ENCODE results near the gene SCP2.

Gene SCP2

DNA sequence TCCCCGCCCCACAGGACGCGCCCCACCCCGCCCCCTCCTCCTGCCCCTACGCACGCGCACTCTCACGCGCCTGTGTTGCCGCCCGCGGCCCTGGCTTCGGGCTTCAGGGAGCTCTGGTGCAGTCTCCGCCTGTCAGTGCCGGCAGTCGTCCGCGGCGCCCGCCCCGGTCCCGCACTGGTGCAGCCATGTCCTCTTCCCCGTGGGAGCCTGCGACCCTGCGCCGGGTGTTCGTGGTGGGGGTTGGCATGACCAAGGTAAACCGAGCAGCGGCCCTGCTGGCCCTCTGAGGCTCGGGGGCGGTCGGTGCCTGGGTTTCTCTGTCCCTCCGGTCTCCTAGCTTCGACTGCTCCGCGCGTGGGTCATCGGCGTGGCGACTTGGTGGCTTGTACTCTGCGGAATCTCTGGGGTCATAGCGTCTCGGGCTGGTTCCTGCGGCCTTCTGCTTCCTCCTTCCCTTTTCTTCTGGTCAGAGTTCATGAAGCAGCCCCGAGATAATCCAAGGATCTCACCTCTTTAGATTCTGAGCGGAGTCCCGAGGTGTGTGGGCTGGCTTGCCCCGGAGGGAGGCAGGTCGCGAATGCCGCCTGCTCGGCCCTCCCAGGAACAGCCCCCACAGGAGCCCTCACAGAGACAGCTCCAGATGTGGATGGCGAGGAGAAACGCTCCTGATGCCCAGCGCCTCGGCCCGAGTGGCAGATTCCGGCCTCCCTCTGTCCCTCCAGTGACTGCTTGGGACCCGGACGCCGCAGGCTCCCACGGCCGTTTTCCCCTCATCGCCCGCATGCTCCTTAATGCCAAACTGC, at the start of gene SCP2:
Gene SCP2, plus strand, starts transcription at position 65 of the 803 bp plus-strand sequence. Its CDS starts 121 bp downstream, at position 186.
- peak; percentile 65 for DNase-seq

DNA sequence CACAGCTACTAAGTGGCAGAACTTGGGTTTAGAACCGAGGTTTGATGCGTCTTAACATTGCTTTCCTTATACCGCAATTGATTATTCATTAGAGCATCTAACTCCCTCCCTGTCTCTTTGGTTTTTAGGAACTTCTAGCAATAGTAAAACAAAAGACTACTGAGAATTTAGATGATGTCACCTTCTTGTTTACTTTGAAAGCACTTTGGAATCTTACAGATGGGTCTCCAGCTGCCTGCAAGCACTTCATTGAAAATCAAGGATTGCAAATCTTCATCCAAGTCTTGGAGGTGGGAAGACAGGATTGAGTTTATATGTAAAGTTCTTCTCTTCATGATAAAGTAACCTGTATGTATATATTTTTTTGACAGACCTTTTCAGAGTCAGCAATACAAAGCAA, 49.5 kb upstream of the SCP2 start:
- no peak for DNase-seq

DNA sequence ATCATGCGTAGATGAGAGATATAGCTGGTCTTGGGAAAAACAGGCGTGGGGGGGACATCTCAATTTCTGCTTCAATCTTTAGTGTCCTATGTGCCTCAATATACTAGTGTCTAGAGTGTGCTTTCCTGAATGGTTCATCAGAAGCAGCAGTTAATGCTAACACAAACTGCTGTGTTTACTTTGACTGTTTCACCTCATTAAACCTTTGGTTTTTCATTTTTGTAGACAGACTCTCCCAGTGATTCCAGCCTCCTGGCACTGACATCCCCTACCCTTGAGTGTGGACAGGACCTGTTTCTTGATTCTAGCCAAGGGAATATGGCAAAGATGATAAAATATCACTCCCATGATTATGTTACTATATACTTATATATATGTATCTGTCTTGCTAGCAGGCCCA, 46.9 kb upstream of the SCP2 start:
- no peak for DNase-seq

DNA sequence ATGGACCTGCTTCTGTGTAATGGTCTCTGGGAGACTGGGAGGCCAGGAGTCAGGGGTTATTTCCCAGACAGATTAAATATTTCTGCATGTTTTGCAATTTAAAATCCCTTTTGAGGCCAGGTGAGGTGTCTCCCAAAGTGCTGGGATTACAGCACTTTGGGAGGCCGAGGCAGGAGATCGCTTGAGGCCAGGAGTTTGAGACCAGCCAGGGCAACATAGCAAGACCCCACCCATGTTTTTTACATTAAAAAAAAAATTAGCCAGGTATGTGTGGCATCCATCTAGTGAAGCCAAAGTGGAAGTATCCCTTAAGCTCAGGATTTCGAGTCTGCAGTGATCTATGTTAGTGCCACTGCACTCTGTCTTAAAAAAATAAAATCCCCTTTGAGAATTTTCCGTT, 39.6 kb upstream of the SCP2 start:
- no peak for DNase-seq

- DNase-seq: no peak
These were observed 34.5 kb upstream of the SCP2 start for GRCh38 chr1:52892424-52893215.

- no peak for DNase-seq
These were observed 27.6 kb upstream of the SCP2 start for GRCh38 chr1:52899445-52899894.

- no peak for DNase-seq
These were observed 26.7 kb upstream of the SCP2 start for GRCh38 chr1:52900402-52900801.

DNA sequence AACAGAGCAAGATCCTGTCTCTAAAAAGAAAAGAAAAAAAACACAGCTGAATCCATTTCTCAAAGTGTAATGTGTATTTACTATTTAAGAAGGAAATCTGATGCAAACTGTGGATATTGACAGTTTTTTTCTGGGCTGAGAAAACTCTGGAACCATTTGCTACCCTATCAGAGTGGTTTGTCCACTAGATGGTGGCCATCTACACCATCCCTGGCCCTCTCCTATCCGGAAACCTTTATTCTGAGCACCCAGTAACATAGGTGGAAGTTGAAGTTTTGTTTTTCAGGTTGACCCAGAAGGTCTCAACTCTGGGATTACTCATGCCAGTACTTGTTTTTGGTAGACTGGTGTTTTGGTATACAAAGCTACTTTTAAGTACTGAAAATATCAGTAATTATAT, 25.7 kb upstream of the SCP2 start:
- DNase-seq: no peak

DNA sequence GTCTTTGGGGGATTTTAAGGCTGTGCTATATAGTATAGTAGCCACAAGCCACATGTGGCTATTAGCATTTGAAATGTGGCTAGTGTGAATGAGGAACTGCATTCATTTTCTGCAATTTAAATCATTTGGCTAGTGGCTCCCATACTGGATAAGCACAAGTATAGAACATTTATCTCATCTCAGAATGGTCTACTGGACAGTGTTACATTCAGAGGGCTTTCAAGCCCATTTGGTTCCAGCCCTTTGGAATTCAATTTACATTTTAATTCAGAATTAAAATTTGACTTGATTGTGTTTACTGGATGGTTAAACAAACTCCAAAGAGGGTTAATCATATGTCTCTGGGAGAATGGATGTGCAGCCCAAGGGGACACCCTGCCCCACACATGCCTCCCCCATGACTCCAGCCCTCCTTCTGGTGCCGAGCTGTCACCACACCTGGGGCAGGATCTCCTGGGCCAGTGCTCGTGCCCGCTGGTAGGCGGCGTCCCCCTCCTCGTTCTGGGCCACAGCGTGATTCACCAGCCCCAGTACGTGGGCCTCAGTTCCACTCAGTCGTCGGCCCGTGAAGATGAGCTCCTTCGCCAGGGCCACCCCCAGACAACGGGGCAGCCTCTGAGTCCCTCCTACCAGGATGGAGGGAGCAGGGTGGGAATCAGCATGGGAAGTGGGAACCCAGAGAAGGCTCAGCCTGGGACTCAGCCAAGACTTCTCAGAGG, 22.7 kb upstream of the SCP2 start:
- DNase-seq: no peak

DNA sequence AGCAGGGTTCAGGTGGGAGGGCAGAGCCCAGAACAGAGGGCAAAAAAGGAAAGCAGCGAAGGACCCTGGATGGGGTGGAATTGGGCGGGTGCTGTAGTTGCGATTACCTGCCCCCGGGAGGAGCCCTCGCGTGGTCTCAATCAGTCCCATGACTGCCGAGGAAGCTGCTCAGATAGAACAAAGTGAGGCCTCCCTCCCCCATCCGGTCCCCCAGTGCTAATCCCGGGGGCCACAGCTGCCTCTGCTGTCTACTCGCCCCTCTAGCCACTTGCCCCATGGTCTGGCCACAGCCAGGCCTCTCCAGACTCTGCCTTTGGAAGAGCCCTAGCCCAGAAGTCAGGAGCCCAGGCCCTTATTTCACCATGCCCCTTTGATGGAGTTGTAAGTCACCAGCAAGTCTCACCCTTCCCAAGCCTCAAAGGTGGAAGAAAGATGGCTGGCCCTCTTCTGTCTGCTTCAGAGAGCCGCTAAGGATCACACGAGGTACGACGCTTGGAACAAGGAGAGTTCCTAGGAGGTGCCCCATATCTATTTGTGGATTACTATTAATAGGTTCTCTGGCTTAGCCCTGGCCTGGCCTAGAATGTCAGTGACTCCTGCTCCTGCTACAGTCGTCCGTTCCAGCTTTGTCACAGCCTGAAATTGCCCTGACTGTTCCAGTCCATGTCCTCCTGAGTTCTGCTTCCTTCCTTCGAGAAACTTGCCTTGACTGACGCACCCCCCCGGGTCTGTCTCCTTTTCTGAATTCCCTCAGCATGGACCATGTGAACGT, 22.0 kb upstream of the SCP2 start:
- DNase-seq: peak; percentile 25

GRCh38 chr1:52906135-52906603, 20.9 kb upstream of the SCP2 start:
- DNase-seq: no peak

DNA sequence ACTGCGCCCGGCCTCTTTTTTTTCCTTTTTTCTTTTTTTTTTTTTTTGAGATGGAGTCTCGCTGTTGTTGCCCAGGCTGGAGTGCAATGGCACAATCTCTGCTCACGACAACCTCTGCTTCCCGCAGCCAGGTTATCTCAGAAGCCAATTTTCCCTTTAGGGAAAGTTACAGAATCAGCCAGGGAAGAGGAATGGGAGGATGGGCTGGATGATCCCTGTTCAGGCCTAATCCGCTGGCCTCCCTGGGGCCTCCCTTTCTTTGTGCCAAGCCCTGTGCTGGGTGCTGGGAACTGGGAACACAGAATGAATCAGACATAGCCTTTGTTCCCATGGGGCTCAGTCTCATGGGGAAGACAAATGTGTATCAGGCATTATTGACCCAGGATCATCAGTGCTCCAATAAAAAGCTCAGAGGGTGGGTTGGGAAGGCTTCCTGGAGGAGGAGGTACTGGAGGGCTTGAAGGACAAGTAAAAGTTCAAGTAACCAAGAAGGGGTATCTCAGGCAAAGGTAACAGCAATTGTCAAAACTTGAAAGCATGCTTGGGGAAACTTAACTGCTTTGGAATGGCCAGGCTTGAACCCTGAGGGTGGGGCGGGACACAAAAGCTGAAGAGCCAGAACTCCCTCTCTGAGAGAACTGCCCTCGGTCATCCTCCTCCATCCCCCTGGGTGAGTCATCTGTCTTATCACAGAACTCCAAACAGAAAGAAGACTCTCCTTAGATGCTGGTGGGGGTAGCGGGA, 19.8 kb upstream of the SCP2 start:
- no peak for DNase-seq

- DNase-seq: no peak
These were observed 19.3 kb upstream of the SCP2 start for GRCh38 chr1:52907812-52908153.

- DNase-seq: no peak
These were observed 15.5 kb upstream of the SCP2 start for GRCh38 chr1:52911541-52911940.

DNA sequence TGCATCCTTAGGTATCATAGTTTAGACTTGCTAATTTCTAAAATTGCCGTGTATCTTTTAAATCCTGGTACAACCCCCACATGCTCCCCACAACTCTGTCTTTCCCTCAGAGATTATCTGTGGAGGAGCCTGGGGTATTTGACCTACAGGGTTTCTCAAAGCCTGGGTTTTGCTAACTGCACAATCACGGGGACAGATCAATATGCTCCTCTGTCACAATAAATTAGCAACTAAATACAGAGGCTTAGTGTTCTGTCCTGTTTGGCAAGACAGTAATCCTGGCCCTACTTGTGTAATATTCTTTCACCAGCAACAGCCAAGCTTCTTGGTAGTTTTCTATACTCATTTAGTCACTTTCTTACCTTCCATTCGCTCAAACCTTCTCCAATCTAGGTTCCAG, 14.1 kb upstream of the SCP2 start:
- no peak for DNase-seq

DNA sequence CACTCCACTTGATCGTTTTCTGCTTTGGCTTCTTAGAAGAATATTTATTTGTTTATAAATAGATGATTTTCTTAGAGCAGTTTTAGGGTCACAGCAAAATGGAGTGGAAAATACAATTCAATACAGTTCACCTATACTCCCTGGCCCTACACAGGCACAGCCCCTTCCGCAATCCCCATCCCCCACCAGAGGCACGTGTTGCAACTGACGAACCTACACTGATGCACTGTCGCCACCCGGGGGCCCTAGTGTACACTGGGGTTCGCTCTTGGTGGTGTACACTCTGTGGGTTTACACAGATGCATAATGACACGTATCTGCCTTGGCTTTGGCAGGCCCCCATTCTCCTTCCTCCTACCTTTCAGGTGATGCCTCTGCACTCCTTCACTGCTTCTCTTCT, 13.5 kb upstream of the SCP2 start:
- DNase-seq: no peak

DNA sequence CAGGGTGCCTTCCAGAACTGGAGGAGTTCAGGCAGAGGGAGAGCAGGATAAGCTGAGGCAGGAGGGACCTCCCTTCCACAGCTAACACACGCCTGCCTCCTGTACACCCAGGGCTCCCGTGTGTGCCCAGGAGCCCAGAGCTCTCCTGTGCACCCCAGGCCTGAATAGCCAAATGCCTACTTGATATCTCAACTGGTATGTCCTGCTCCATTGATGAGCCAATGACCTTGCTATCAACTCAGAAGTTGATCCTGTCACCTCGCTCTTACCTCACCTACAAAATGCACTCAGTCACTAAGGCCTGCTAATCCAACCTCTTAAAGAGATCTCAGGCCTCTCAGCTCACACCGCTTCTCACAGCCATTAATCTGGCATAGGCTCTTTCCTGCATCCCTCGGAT, 12.6 kb upstream of the SCP2 start:
- DNase-seq: no peak

DNA sequence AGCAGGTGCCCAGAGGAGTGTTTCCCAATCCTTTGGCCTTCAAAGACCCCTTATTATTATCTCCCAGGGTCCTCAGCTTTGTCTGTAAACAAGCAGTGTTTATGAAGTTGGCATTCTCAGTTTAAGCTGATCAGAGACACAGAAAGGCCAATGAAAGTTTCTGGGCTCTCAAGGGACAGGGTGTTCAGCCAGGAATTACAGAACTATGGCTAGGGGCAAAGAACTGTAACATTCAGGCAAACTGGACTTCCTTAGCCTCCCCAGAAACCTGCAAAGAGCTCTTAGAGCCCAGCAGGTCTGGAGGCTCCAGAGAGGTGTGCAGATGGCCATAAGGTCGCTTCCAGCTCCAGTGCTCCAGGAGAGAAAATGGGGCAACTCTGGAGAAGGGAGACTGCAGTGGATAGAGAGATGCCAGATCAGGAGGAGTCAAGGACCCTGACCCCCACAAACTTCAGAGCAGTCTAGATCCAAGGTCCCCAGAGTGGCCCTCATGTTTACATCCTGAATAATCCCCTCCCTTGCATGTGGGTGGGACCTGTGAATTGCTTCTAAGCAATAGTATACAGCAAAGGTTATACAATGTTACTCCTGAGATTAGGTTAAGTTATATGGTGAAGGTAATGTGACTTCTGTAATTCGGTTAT, 11.7 kb upstream of the SCP2 start:
- DNase-seq: no peak

DNA sequence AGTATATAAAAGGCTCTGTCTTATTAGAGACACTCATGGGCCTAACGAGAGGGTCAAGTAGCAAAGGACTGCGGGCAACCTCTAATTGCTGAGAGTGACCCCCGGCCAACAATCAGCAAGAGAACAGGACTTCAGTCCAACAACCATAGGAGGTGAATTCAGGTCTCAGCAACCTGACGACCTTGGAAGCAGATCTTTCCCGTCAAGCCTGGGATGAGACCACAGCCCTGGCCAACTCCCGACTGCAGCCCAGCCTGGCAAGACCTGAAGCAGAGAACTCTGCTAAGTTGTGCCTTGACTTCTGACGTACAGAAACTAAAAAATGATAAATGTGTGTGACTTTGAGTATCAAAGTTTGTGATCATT, 11.2 kb upstream of the SCP2 start:
- DNase-seq: no peak

- no peak for DNase-seq
These were observed 10.7 kb upstream of the SCP2 start for GRCh38 chr1:52916241-52916975.

- DNase-seq: no peak
These were observed 9.9 kb upstream of the SCP2 start for GRCh38 chr1:52917156-52917555.
